ENCODE data around the gene PRDM16. TPM values are rescaled to one million over a fixed set of nuclear protein-coding genes. Genes with fewer than 3 reads are reported as not detected.

PRDM16 gene
- total and polyA plus RNA-seq, 2 of the 8 experiments (the other 6 are each of a cell fraction or from before 2014, with no cell fraction given): 0.39 to 0.43 TPM

- FAIRE-seq (no peak), DNase-seq (ENCODE audit: low read depth in 1 of 2, low spot score in 2 of 2) (no peak)
- Histone ChIP-seq H3K27me3 (replicated peaks in 1 of 4; ENCODE audit: control insufficient read depth in 3 of 4, extremely low read depth in 1 of 4, insufficient read depth in 3 of 4, low read length in 3 of 4) (peaks cover 0 to 5% (median 0%) of the 10 kb centered on the region in 4 experiments; a peak in 1 of 7 replicates), H3K79me1 (ENCODE audit: low read depth, low read length) (no peaks in the 10 kb centered on the region), H4K91ac (replicated peaks; ENCODE audit: insufficient read length, low read length) (no peak overlapping the region), H2AFZ (ENCODE audit: low read length) (no peak overlapping the region), H3K56ac (replicated peaks; ENCODE audit: insufficient read length, low read depth, low read length) (no peak overlapping the region), H3K4ac (replicated peaks; ENCODE audit: insufficient read length, low read depth, low read length) (no peak overlapping the region), H3K18ac (ENCODE audit: extremely low read depth, low read length) (peak overlapping the region; percentile 51; the same call in 1 of the 2 replicates), H3K14ac (ENCODE audit: insufficient read length) (no peak overlapping the region), H2BK15ac (ENCODE audit: low read length) (no peak overlapping the region), H4K5ac (ENCODE audit: insufficient read length, low read depth, low read length) (no peak overlapping the region), H3K4me1 (replicated peaks in 1 of 4; ENCODE audit: control insufficient read depth in 3 of 4, insufficient read depth in 4 of 4, low read length in 3 of 4) (peaks cover 3 to 9% (median 6%) of the 10 kb centered on the region in 4 experiments; a peak in 6 of 7 replicates), H3K23ac (ENCODE audit: insufficient read length) (no peak overlapping the region), H2BK12ac (ENCODE audit: low read depth, low read length) (no peak overlapping the region; the same call in 1 of the 2 replicates), H2BK20ac (ENCODE audit: low read length) (peak overlapping the region; percentile 34; the same call in 1 of the 2 replicates), H3K23me2 (ENCODE audit: low read depth, low read length) (peaks cover 8% of the 10 kb centered on the region; the same call in 1 of the 2 replicates), H3K4me2 (ENCODE audit: insufficient read depth in 1 of 2, low read depth in 2 of 2, low read length in 2 of 2) (peak overlapping the region; percentile 32 to 36; a peak in 2 of 4 replicates), H4K8ac (ENCODE audit: extremely low read depth, insufficient read depth, low read length) (no peak overlapping the region), H3K9me3 (ENCODE audit: insufficient read depth in 2 of 2, low read depth in 1 of 2, low read length in 1 of 2) (no peaks in the 10 kb centered on the region), H3K27ac (ENCODE audit: low read depth, low read length) (no peak overlapping the region), H2AK5ac (ENCODE audit: low read depth, low read length) (no peak overlapping the region), H3K4me3 (ENCODE audit: extremely low read depth in 1 of 4, insufficient read depth in 2 of 4, low read depth in 3 of 4, low read length in 4 of 4) (no peak overlapping the region), H3K36me3 (ENCODE audit: control insufficient read depth in 2 of 4, insufficient read depth in 4 of 4, low read length in 3 of 4) (no peaks in the 10 kb centered on the region), H4K20me1 (replicated peaks in 1 of 2; ENCODE audit: control insufficient read depth in 1 of 2, insufficient read depth in 2 of 2, low read length in 2 of 2) (no peaks in the 10 kb centered on the region), H2BK120ac (replicated peaks; ENCODE audit: low read depth, low read length) (no peak overlapping the region), H3K9ac (replicated peaks in 1 of 4; ENCODE audit: extremely low read depth in 1 of 4, low read depth in 3 of 4, low read length in 3 of 4) (no peak overlapping the region), H3K79me2 (ENCODE audit: control insufficient read depth in 1 of 2, insufficient read depth in 2 of 2, low read length in 2 of 2) (no peaks in the 10 kb centered on the region), H2BK5ac (ENCODE audit: low read depth, low read length) (0 out of 2 replicates have a peak overlapping the region, but pooled peaks have one; percentile 16)
- CTCF ChIA-PET (ENCODE audit: partially characterized antibody): interaction anchor here (0.7 to 2.8 kb wide), 6 partner anchors 9 to 62 kb away, joined by 3 to 7 read pairs (median 4); no protein-coding TSS in a partner anchor
- POLR2A ChIA-PET (ENCODE audit: partially characterized antibody): no interaction called here
- TF ChIP-seq POU5F1 (IDR thresholded peaks at IDR 0.05; ENCODE audit: low read depth, low read length) (0 out of 2 replicates have a peak, but pooled peaks have one; percentile 8), NANOG (IDR thresholded peaks at IDR 0.05; ENCODE audit: insufficient read depth, low read depth, low read length, poor library complexity, severe bottlenecking) (peak; percentile 66), KDM4A (IDR thresholded peaks at IDR 0.05; ENCODE audit: low read depth, low read length, severe bottlenecking) (no peak)
- 63% methylated on average over 16 of the region's 16 CpGs; no CpG with 5 or more reads in 1 of the 2 experiments for WGBS, 2 experiments (ENCODE audit: extremely low coverage in 1 of 2, insufficient coverage in 1 of 2, insufficient read length in 1 of 2, insufficient replicate concordance in 2 of 2, low coverage in 1 of 2, low lambda C conversion rate in 2 of 2, missing lambda C conversion rate in 1 of 2)
Observed at GRCh38 chr1:3368711-3369445, 299.9 kb downstream of the PRDM16 start.

Data from H1 (cell line).